ENCODE data around the gene GIPC2.
A peak's percentile ranks its signal among the peaks of the same experiment; 100 is the strongest.

The GIPC2 gene

DNA sequence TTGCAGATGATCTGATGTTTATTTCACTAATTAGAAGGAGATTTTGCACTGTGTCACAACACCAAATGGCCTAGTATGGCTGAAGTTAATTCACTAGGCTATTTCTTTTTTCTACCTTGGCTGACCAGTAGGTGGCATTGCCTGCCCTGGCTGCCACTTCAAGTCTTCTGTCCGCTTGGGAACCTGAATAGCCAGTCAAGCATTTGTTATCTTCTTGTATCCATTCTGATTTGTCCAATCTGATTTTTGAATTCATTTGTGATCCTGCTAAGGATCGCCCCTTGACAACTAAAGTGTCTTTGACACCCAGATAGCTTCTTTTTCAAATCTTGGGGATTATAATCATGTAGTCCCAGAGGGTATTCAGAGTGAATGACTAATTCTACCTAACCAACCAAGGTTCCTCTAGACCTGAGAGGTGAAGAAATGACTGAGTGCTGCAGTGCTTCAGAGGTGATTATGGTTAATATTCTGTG is 99.4 kb downstream of the GIPC2 start:
- DNase-seq (ENCODE audit: low spot score): peak; percentile 14

DNA sequence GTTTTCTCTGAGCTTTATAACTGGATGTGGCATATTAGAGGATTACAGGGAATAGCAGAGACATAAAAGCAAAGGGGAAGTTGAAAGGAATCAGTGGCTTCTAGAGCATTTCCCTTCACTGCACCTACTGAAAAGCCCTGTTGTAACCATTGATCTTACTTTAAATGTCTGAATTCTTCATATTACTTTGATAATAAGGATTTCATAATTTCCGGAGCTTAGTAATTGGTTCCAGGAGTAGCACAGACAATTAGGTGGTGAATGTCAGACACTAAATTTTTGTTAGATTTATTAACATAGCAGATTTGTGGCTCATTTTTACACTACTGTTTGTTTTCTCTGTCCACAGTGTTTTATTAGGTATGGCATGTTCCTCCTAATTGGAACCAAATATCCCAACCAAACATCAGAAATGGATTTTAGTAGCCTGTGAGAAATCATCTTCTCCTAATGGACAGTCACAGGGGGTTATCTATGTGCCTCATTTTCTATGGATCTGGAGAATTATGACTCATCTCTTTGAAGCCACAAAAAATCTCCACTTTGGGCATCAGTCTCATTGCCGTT is 100.5 kb downstream of the GIPC2 start:
- no peak for DNase-seq (ENCODE audit: low spot score)

DNA sequence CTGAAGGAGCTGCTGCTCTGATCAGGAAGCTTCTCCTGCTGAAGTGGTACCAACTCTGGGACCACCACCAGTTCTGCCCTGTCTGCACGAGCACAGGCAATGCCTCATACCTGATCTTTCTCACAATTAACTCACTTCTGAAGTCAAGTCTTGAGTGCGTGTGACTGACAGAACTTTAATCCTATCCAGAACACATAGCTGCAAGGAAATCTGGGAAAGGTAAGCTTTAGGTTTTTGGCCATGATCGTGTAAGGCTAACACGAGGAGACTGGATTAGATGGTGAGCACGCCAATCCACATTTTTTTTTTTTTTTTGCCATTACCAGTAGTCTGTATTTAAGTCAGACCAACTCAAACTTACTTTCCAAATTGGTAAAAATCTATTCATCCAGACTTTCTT is 101.3 kb downstream of the GIPC2 start:
- no peak for DNase-seq (ENCODE audit: low spot score)

DNA sequence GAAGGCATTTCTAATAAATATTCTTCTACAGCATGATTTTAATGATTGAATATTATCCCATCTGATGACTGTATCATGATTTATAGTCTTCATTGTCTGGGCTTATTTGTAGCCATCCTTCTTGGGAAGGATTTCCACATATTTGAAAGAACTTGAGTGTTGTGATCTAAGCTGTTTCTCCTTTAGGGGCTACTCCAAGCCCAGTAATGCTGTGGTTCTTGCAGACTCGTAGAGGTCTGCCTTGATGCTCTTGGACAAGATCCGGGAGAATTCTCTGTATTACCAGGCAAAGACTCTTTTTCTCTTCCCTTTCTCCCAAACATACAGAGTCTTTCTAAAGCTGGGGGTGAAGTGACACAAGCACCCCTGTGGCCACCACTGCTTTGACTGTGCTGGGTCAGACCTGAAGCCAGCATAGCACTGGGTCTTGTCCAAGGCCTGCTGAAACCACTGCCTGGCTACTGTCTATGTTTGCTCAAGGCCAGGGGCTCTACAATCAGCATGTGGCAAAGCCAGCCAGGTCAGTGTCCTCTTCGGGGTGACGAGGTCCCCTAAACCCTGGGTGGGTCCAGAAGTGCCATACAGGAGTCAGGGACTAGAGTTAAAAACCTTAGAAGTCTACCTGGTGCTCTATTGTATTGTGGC is 107.4 kb downstream of the GIPC2 start:
- no peak for DNase-seq (ENCODE audit: low spot score)

DNA sequence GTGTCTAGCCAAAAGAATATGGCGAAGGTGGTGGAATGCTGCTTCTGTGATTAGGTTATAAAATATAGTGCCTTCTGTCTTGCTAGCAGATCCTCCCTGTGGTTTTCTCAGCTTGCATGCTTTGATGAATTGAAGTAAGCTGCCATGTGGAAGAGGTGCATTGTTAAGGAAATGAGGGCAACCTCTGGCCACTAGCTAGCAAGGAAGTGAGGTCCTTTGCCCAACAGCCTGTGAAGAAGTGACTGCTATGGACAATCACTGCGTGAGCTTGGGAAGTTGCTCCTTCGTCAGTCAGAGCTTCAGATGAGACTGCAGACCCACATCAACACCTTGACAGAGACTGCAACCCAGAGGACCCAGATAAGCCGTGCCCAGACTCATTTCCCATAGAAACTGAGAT is 109.4 kb downstream of the GIPC2 start:
- no peak for DNase-seq (ENCODE audit: low spot score)

DNA sequence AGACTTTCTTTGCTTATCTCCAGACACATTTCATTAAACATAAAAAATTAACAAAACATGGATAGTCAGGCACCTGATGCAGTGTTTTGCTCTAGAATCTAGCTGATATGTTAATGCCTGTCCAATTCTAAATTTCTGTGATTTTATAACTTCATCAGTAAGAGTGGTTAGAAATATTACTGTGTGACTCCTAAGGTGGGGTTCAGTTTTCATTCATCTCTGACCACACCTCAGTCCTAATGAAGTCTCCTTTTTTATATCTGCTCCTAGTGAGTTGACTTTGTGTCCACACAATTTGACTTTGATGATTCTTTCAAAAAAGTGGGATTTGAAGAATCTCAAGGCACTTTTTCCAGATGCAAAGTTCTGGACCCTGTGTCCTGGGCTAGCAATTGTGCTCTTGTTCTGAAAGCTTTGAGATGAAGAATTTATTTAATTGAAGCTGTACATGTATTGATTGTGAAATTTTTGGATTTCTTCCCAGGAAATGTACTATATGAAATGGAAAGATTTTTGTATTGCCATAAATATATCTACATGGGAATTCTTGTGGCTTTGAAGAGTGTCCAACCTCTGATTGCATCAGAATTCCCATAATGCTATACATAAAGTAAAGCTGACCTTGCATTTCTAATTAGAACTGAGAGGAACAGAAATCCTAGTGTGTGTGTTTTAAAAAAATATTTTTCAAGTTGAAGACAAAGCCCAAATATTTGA is 111.2 kb downstream of the GIPC2 start:
- no peak for DNase-seq (ENCODE audit: low spot score)

DNA sequence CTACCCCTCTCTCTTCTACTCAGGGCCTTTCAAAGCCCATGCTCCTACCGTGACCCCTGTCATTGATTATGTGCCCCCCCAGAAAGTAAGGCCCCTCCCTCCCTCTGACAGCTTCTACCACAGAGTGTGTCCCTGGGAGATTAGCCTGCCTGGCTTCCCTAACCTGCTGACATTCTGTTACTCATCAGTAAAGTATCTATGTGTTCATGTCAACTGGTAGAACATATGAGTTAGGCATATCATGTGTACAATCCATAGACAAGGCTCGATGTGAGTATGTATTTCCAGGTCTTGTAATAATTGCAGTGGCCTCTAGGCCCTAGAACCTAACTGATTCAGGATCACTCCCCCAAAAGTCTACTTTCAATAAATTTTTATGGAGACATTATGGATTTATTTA is 120.0 kb downstream of the GIPC2 start:
- no peak for DNase-seq (ENCODE audit: low spot score)

DNA sequence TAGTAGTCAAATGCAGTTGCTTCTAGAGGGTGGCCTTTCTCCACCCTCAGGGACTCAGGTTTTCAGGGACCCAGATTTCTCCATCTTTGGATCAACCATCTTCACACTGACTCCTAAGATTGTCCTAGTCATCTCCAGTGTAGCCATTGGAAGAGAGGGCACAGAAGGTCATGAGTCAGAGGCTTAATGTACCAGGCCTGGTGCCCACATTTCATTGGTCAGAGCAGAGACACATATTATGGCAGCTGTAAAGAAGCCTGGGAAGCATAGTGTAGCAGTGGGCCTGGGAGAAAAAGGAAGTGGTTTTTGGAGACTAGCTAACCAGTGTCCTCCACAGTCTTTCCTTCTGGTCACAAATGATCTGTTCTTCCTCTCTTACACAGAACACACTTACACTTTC is 122.5 kb downstream of the GIPC2 start:
- DNase-seq (ENCODE audit: low spot score): no peak

DNA sequence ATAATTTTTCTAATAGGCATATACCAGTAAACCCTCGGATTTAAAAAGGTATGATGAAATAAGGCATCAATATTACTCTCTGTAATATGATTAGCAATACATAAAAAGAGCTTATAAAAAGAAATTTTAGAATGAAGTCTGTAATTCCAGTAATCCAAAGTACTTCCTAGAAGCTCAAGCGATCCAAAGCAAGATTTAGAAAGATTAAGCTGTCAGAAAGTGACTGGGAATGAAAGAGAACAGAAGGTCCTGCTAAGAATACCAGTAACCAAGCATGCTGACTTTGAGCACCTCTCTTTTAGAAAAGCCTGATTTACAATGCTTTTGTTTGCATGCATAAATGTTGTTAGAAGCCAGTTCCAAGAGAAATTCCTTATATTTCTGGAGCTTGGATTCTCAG is 125.1 kb downstream of the GIPC2 start:
- no peak for DNase-seq (ENCODE audit: low spot score)

DNA sequence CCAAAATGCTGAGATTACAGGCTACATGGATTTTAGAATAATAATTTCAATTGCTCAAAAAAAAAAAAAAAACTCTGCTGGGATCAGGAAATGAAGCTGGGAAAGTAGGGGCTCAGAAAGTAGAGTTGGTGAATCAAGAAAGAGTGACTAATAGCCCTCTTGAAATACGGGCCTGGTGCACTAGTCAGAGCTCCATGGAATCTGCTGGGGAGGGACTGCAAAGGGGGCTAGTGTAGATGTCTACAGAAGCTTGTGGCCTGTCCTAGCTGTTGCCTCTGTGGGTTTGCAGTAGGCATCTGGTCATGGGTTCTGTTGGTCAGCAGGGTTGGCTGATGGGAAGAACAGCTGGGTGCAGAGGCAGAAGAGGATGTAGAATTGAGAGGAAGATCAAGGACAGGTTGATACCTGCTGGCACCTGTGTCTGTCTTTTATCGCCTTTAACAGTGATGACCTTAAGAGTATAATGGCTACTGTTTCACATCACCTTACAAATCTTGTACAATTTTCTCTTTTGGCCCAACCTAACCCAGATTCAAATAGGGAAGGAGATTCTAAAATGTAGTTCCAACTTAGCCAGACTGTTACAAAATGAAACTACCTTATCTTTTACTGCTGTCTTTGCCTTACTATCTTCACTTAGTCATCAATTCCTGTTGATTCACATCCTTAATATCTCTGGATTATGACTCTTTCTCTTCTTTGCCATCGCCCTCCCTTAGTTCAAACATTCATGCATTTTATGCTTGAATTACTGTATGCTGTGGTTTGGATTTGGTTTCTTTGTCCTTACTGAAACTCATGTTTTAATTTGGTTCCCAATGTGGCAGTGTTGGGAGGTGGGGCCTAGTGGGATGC is 126.2 kb downstream of the GIPC2 start:
- DNase-seq (ENCODE audit: low spot score): no peak

DNA sequence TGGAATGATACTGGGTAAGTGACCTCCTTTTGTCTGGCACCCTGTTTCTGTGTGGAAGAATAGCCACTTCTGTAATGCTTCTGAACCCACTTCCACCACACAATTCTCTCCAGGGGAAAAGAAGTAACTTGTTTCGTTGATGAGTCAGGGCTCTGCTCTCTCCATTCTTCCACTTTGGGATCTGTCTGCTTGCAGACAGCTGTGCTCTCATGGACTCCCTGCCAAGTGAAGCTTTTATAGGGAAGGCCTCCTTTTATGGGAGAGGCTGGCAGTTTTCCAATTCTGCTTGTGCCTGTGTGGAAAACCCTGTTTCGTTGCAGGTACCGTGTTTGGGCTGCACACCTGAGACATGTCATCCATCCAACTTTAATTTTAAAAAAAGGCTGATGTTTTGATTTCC is 130.7 kb downstream of the GIPC2 start:
- DNase-seq (ENCODE audit: low spot score): no peak

DNA sequence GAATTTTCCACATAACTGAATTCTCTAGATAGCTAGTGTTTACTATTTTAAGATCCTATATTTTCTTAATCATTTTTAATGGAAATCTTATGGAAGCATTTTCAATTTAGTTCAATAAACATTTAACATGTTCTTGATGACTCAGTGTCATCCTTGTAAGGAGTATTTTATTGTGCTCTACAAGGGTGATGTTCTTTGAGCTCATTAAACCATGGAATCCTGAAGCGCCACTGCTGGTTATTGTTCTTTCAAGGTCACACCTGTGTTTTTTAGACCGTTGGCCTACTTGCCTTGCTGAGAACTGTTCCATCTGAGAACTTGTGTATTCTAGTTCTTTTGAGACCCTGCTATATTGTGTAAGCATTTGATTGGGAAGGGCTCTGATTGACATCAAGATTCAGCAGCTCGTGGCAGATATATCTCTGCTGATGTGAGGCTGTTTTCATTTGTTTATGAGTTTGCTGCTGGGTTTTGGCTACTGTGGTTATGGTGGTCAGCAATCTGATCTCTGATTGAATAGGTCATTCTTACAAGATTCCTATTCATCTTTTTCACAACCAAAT is 132.0 kb downstream of the GIPC2 start:
- DNase-seq (ENCODE audit: low spot score): no peak

DNA sequence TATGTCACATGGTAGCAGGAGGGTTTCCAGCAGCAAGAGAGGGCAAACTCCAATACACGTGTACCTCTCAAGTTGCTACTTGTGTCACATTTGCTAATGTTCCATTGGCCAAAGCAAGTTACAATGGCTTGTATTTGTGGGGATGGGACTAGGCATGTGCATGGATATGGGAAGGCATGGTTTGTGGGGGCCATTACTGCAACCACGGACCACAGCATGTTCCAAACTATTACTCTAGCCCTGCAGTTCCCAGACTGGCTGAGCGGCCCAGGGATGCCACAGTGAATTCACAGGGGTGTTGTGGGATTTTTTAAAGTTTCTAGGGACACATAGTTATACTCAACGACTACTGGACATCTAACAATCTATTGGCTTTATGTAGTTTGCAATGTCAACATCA is 133.1 kb downstream of the GIPC2 start:
- DNase-seq (ENCODE audit: low spot score): no peak

DNA sequence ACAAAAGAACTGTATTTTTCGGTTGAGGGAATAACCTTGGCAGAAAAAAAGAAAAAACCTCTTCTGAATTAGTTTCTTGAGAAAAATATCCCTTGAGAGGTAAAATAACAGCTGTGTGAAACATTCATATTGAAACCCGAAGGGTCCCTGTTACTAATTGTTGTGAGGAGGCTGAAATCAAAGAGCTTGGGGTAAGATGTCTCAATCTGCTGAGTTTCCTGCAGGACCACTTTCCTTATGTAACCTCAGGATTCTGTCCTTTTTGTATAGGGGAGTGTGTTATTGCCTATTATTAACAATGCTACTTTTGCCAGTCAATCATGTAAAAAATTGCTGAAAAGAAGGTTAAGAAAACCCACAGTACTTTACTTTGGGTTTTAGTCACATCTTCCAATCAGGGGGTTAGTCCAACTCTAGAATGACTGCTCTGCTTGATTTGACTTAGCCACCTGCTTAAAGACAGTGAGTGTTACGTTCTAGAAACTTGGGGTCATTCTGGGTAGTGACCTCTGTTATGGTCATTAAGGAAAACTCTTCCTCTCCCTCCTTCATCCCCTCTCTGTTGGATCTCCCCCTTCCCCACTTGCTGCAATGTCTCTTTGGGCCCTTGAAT is 138.8 kb downstream of the GIPC2 start:
- no peak for DNase-seq (ENCODE audit: low spot score)

All from putamen (tissue), 1 donor.